HCT116 (cell line): ENCODE measurements around the gene TRAIP. TPM values are rescaled to one million over a fixed set of nuclear protein-coding genes. Genes with fewer than 3 reads are reported as not detected.

Experiments
- ATAC-seq: fragments of 200-7000 bp; cut with Tn5 transposase; 2 replicates; pipeline ENCODE4 v1.9.1; 2020; ENCODE audit warnings: mild to moderate bottlenecking, moderate library complexity
- BruUV-seq: library from RNA; stranded (reverse); fragments of 400-500 nt; replicated peaks from 2 replicates; lab custom pipeline; 2021; lab: Mats Ljungman, UMichigan
- CTCF ChIA-PET: fragments of 300-600 bp; sonication (Branson Sonifier 250); formaldehyde crosslinking; loops from one replicate; lab custom pipeline; 2021; ENCODE audit warnings: antibody characterized with exemption; lab: Charles Lee
- POLR2A ChIA-PET: fragments of 300-600, 350-600 bp; sonication (Branson Sonifier 250); formaldehyde crosslinking; loops from one replicate; lab custom pipeline; 2021; ENCODE audit warnings: antibody characterized with exemption; lab: Charles Lee
- RAD21 ChIA-PET, 2 experiments: fragments of 300-600 bp; sonication (Branson Sonifier 250); formaldehyde crosslinking; loops; one replicate each; lab custom pipeline; 2023; ENCODE audit warnings: low total read pairs in 2 of 2; ENCODE audit not compliant: uncharacterized antibody in 2 of 2, unreplicated experiment in 2 of 2, low non-redundant PET in 1 of 2; lab: Charles Lee
- DNase-seq: peaks from one replicate; pipeline ENCODE4 v3.0.0-alpha.2; 2010; ENCODE audit warnings: low read depth, low spot score
- H2AFZ ChIP-seq: fragments of 200-600 bp; shearing (Covaris generic), sonication (generic); 2 replicates; pipeline ENCODE4 v1.6.1; 2017; ENCODE audit warnings: low read depth, mixed run types, mixed read lengths, antibody characterized with exemption, low read length; ENCODE audit not compliant: poor library complexity, severe bottlenecking
- H3K27ac ChIP-seq: 2 replicates; pipeline ENCODE4 v1.5.1; 2012; ENCODE audit warnings: low read depth, low read length
- H3K27me3 ChIP-seq: fragments of 200-600 bp; sonication (generic); 2 replicates; pipeline ENCODE4 v1.6.1; 2016; ENCODE audit warnings: mixed run types, low read length, mixed read lengths; ENCODE audit not compliant: insufficient read depth
- H3K36me3 ChIP-seq, 2 experiments: fragments of 200-500 bp in 1 of 2; fragments of 200-600 bp in 1 of 2; sonication (Bioruptor generic) in 1 of 2; sonication (generic) in 1 of 2; 2 replicates each; pipeline versions ENCODE4 v1.5.1 to v1.6.1; 2014 to 2016; ENCODE audit warnings: low read length in 2 of 2, inconsistent platforms in 1 of 2, mixed read lengths in 1 of 2, mixed run types in 1 of 2; ENCODE audit not compliant: insufficient read depth in 2 of 2, control insufficient read depth in 1 of 2
- H3K4me1 ChIP-seq, 2 experiments: fragments of 200-600 bp in 1 of 2; sonication (generic) in 1 of 2; 2 replicates each; pipeline versions ENCODE4 v1.5.1 to v1.6.1; 2012 to 2017; ENCODE audit warnings: low read length in 2 of 2, inconsistent platforms in 1 of 2, mild to moderate bottlenecking in 1 of 2, mixed read lengths in 1 of 2, mixed run types in 1 of 2, moderate library complexity in 1 of 2; ENCODE audit not compliant: insufficient read depth in 2 of 2, control insufficient read depth in 1 of 2
- H3K4me2 ChIP-seq: fragments of 200-600 bp; sonication (generic); 2 replicates; pipeline ENCODE4 v1.6.1; 2017; ENCODE audit warnings: mixed run types, low read length, mixed read lengths
- H3K4me3 ChIP-seq, 2 experiments: fragments of 200-600 bp in 1 of 2; sonication (generic) in 1 of 2; replicated peaks in 1 of 2; 2 replicates each; pipeline ENCODE4 v1.5.1; 2011 to 2016; ENCODE audit warnings: low read length in 2 of 2, control low read depth in 1 of 2, low read depth in 1 of 2, mild to moderate bottlenecking in 1 of 2, mixed read lengths in 1 of 2, mixed run types in 1 of 2
- H3K79me2 ChIP-seq: fragments of 200-600 bp; sonication (generic); 2 replicates; pipeline ENCODE4 v1.6.1; 2017; ENCODE audit warnings: mild to moderate bottlenecking, mixed run types, low read length, moderate library complexity, mixed read lengths; ENCODE audit not compliant: insufficient read depth
- H3K9ac ChIP-seq: fragments of 200-600 bp; sonication (generic); 2 replicates; pipeline ENCODE4 v1.6.1; 2016; ENCODE audit warnings: low read length, mixed read lengths
- H3K9me2 ChIP-seq: fragments of 200-600 bp; sonication (generic), shearing (Covaris generic); 2 replicates; pipeline ENCODE4 v1.6.1; 2017; ENCODE audit warnings: mixed run types, mild to moderate bottlenecking, moderate library complexity; ENCODE audit not compliant: insufficient read depth
- H3K9me3 ChIP-seq, 2 experiments: fragments of 200-500 bp in 1 of 2; fragments of 200-600 bp in 1 of 2; sonication (Bioruptor generic) in 1 of 2; sonication (generic) in 1 of 2; 2 replicates each; pipeline ENCODE4 v1.6.1; 2014 to 2017; ENCODE audit warnings: low read length in 2 of 2, mixed read lengths in 2 of 2, inconsistent platforms in 1 of 2, low read depth in 1 of 2, mild to moderate bottlenecking in 1 of 2, mixed run types in 1 of 2, moderate library complexity in 1 of 2; ENCODE audit not compliant: control insufficient read depth in 1 of 2, insufficient read depth in 1 of 2
- H4K20me1 ChIP-seq: fragments of 200-600 bp; sonication (generic), shearing (Covaris generic); 2 replicates; pipeline ENCODE4 v1.6.1; 2017; ENCODE audit warnings: mixed run types, mild to moderate bottlenecking, moderate library complexity; ENCODE audit not compliant: insufficient read depth
- CTCF ChIP-seq, 3 experiments: fragments of 200-600 bp in 1 of 3; sonication (generic) in 1 of 3; IDR thresholded peaks in 2 of 3; conservative IDR thresholded peaks in 1 of 3; 2 replicates each; pipeline ENCODE4 v1.5.1; 2012 to 2017; ENCODE audit warnings: low read depth in 2 of 3, low read length in 2 of 3, antibody characterized with exemption in 1 of 3, borderline replicate concordance in 1 of 3, control low read depth in 1 of 3, mild to moderate bottlenecking in 1 of 3, mixed read lengths in 1 of 3, mixed run types in 1 of 3, moderate library complexity in 1 of 3; ENCODE audit not compliant: insufficient read depth in 1 of 3
- EZH2phosphoT487 ChIP-seq: fragments of 200-600 bp; IDR thresholded peaks from 2 replicates; pipeline ENCODE4 v1.6.1; 2018; ENCODE audit warnings: antibody characterized with exemption, borderline replicate concordance
- POLR2A ChIP-seq: IDR thresholded peaks from 2 replicates; pipeline ENCODE4 v1.7.0; 2011; ENCODE audit warnings: borderline replicate concordance; ENCODE audit not compliant: insufficient read depth, insufficient read length; ENCODE audit errors: extremely low read depth
- SIN3A ChIP-seq: IDR thresholded peaks from 2 replicates; pipeline ENCODE4 v1.6.1; 2012; ENCODE audit warnings: low read depth
- SRF ChIP-seq: IDR thresholded peaks from 2 replicates; pipeline ENCODE4 v1.6.1; 2012; ENCODE audit warnings: low read depth
- ZFX ChIP-seq: fragments of 450-650 bp; IDR thresholded peaks from 2 replicates; pipeline ENCODE4 v1.6.1; 2017
- ZNF274 ChIP-seq: fragments of 200-500 bp; sonication (Bioruptor generic); IDR thresholded peaks from 2 replicates; pipeline ENCODE4 v1.6.1; 2014; ENCODE audit warnings: mild to moderate bottlenecking, low read depth, low read length, inconsistent platforms
- intact Hi-C: fragments of 100-400 bp; cut with micrococcal nuclease; formaldehyde crosslinking; loops from 2 replicates; pipeline ENCODE4 v1.10.0; 2022
- total RNA-seq: library from RNA; stranded (reverse); gene quantifications from one replicate; pipeline ENCODE4 v1.2.1, GENCODE V29; 2021; ENCODE audit not compliant: unreplicated experiment

TRAIP gene
- total RNA-seq, 1 experiment from 2014 or later, result 25.5 TPM

GRCh38 chr3:49889296-49889695, 32.9 kb upstream of the TRAIP start:
- ATAC-seq, result no peak
- TF ChIP-seq ZNF274, result no peak
- TF ChIP-seq SIN3A, result no peak
- Histone ChIP-seq H3K9me2 (no peaks in the 10 kb centered on the region), H2AFZ (no peak overlapping the region), H3K9ac (no peak overlapping the region), H3K36me3 (peaks cover 12 to 32% of the 10 kb centered on the region in 2 experiments), H3K9me3 (no peaks in the 10 kb centered on the region), H3K4me2 (no peak overlapping the region), H3K4me1 (peaks cover 0 to 2% of the 10 kb centered on the region in 2 experiments; a peak in 1 of 4 replicates), H3K27ac (no peak overlapping the region), H4K20me1 (no peaks in the 10 kb centered on the region), H3K27me3 (no peaks in the 10 kb centered on the region), H3K4me3 (no peak overlapping the region), H3K79me2 (no peaks in the 10 kb centered on the region)
- POLR2A ChIA-PET, result interaction anchor here (1.3 kb wide), 1 partner anchor 11 kb away, joined by 3 read pairs; no protein-coding TSS in a partner anchor
- CTCF ChIA-PET, result no interaction called here
- no TSS peak for BruUV-seq
- DNase-seq, result no peak
- RAD21 ChIA-PET, result no interaction called here
- intact Hi-C loops, result no loop called here

- H4K20me1 ChIP-seq, result no peaks in the 10 kb centered on the region
Measured at GRCh38 chr3:49886922-49887265, 30.5 kb upstream of the TRAIP start.

More at GRCh38 chr3:49886922-49887265, 30.5 kb upstream of the TRAIP start:
- no peaks in the 10 kb centered on the region for H3K9me2 ChIP-seq
- H3K9ac ChIP-seq, result no peak overlapping the region
- CTCF ChIA-PET, result no interaction called here
- RAD21 ChIA-PET, result no interaction called here
- POLR2A ChIA-PET, result no interaction called here
- TF ChIP-seq CTCF (IDR thresholded peaks at IDR 0.05 in 2 of 3, conservative IDR thresholded peaks at IDR 0.05 in 1 of 3; ENCODE audit: borderline replicate concordance in 1 of 3, insufficient read depth in 1 of 3, low read depth in 2 of 3, low read length in 2 of 3), result no peak
- no peak for TF ChIP-seq ZNF274
- no peak for TF ChIP-seq ZFX
- TF ChIP-seq POLR2A, result no peak
- no peak for TF ChIP-seq EZH2phosphoT487
- no peak for TF ChIP-seq SRF
- H3K4me2 ChIP-seq, result no peak overlapping the region
- H3K36me3 ChIP-seq, result peaks cover 10 to 31% of the 10 kb centered on the region in 2 experiments; a peak in 3 of 4 replicates
- no peaks in the 10 kb centered on the region for H3K79me2 ChIP-seq
- ATAC-seq, result no peak
- H3K27ac ChIP-seq, result no peak overlapping the region
- no peaks in the 10 kb centered on the region for H3K9me3 ChIP-seq
- BruUV-seq, result no TSS peak
- peaks cover 0 to 8% of the 10 kb centered on the region in 2 experiments; a peak in 1 of 4 replicates for H3K4me1 ChIP-seq
- H3K4me3 ChIP-seq, result no peak overlapping the region
- H2AFZ ChIP-seq, result no peak overlapping the region
- no peak for DNase-seq
- no peaks in the 10 kb centered on the region for H3K27me3 ChIP-seq
- intact Hi-C loops, result no loop called here
